GM11168 (cell line): ENCODE data around the gene ANKRD36.
"Not testable (repeated sequence)": the region's sequence is repeated elsewhere in the genome, so short reads cannot be mapped to it uniquely, and the experiment has no call there.

Source experiments
- in situ Hi-C: fragments of 300-500 bp; cut with MboI; formaldehyde crosslinking; loops from one replicate; pipeline ENCODE4 v1.12.0; 2022; ENCODE audit warnings: low sequenced_read_pairs; ENCODE audit not compliant: unreplicated experiment

ANKRD36 gene

GRCh38 chr2:97113050-97113881 is at the start of gene ANKRD36:
ANKRD36 (plus strand) TSS chr2:97113153; CDS start chr2:97113740, 587 bp downstream.
- in situ Hi-C loops = loop anchor here (5.0 kb wide), 1 partner anchor 1121 kb away; the partner anchor contains the start of gene ANKRD36C

GRCh38 chr2:97066030-97066429 is 46.9 kb upstream of the ANKRD36 start:
- in situ Hi-C loops = not testable (repeated sequence)

DNA sequence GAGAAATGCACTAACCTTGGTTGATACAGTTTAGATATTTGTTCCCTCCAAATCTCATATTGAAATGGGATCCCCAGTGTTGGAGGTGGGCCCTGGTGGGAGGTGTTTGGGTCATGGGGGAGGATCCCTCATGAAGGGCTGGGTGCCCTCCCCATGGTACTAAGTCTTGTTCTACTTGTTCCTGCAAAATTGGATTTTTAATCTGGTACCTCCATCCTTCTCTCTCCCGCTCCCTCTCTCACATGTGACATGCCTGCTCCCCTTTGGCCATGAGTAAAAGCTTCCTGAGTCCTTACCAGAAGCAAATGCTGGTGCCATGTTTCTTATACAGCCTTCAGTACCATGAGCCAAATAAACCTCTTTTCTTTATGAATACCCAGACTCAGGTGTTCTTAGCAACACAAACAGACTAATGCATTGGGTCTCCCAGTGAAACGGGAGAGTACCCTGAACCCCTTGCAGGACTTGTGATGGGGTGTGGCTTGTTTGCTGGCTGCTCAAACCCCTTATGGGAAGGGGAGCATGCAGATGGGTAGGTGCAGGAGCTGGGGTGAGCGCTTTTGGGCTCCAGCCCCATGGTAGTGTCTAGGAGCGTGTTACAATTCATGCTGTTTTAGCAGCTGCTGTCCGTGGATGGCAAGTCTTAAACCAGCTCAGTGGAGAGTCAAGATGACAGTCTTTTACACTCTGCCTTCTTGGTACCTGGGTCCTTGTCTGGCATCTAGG is 45.5 kb upstream of the ANKRD36 start:
- in situ Hi-C loops = no loop called here

GRCh38 chr2:97068074-97068473 is 44.9 kb upstream of the ANKRD36 start:
- in situ Hi-C loops = no loop called here

- in situ Hi-C loops = not testable (repeated sequence)
These were observed 44.2 kb upstream of the ANKRD36 start for GRCh38 chr2:97068722-97069121.

- in situ Hi-C loops = not testable (repeated sequence)
These were observed 42.0 kb upstream of the ANKRD36 start for GRCh38 chr2:97070915-97071314.

DNA sequence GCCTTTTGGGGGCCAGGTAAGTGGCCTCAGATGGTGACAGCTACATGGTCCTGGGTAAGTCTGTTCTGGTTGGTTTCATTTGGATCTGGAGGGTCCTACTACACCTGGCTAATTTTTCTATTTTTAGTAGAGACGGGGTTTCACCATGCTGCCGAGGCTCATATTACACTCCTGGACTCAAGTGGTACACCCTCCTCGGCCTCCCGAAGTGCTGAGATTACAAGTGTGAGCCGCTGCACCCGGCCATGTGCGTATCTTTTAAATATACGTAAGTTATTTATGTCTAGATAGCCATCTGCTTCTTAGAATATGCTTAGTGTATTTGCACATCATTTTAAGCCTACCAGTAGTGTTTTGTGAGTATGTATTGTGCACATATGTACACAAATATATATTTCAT is 35.7 kb upstream of the ANKRD36 start:
- in situ Hi-C loops = not testable (repeated sequence)

GRCh38 chr2:97080855-97081254 is 32.1 kb upstream of the ANKRD36 start:
- in situ Hi-C loops = not testable (repeated sequence)

DNA sequence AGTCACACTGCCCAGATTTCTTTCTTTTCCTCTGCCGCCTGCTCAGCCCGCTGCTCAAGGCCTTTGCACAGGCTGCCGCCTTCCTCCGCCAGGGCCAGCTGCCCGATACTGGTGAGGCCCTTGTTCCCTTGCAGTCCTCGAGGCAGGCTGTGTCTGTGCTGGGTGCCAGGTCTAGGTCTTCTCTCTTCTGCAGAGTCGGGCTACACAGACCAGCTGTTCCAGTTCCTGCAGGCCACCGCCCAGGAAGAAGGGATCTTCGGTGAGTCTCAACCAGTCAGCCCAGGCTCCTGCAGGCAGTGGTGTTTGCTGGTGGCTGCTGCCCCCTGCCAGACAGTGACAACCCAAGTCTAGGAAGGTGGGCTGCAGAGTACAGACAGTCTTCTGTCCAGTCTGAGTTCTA is 30.7 kb upstream of the ANKRD36 start:
- in situ Hi-C loops = not testable (repeated sequence)

DNA sequence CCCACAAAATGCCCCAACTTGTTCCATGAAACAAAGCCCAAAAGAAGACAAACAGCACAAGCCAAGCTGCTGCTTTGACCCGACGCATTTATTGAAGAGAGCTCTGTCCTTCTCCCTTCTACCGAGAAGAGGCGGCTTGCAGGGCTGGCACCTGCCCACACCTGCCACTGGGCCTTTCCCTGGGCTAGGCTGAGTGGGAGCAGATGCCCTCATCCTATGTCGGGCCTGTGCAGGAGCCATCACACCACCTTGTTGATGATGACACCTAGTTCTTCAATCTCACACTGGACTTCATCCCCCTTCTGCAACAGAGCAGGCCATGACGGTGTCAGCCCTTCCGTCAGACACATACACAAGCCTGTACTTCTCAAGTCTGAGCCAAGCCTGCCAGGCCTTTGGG is 29.4 kb upstream of the ANKRD36 start:
- in situ Hi-C loops = not testable (repeated sequence)

DNA sequence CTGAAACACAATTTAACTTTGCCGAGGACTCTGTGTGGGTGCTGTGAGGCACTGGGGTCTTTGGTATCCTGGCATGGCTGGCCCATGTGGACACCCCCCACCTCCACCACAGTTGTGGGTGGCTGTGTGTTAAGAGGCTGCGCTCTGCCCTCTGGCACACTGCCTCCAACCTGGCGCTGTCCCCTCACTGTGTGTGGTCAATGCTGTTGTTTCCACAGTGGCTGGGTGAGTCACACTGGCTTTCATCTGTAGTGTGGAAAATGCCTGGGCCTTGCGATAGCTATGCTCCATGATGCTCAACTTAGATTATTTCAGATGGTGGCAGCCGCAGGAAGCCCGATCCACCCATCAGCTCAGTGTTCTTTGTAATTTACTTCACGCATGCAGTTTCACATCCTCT is 27.9 kb upstream of the ANKRD36 start:
- in situ Hi-C loops = not testable (repeated sequence)

GRCh38 chr2:97088706-97089105 is 24.2 kb upstream of the ANKRD36 start:
- in situ Hi-C loops = not testable (repeated sequence)

DNA sequence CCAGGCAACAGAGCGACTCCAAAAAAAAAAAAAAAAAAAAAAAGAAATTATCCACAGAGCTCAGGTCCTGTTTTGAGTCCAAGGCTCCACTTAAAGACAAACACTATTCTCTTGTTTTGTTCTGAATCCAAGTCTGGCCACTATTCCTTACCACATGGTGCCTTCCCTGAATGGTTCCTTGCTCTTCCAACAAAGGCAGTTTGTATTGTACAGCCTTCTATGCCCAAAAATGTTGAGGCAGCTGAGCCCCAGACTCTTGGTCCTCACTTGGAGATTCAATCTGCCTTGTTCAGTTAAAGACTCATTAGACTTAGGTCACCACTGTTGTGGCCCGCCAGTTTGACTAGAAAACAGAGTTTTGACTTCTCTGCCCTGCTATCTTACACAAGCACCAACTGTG is 20.0 kb upstream of the ANKRD36 start:
- in situ Hi-C loops = loop anchor here (5.0 kb wide), 1 partner anchor 1081 kb away; no protein-coding TSS in a partner anchor

GRCh38 chr2:97093983-97094771 is 18.8 kb upstream of the ANKRD36 start:
- in situ Hi-C loops = loop anchor here (5.0 kb wide), 1 partner anchor 1082 kb away; no protein-coding TSS in a partner anchor

- in situ Hi-C loops = loop anchor here (5.0 kb wide), 1 partner anchor 1083 kb away; no protein-coding TSS in a partner anchor
These were observed 18.0 kb upstream of the ANKRD36 start, which contains the start of gene FAHD2B for GRCh38 chr2:97094772-97095611. FAHD2B (minus strand) TSS chr2:97094882; CDS start chr2:97091706, 3,176 bp downstream.

- in situ Hi-C loops = no loop called here
These were observed 17.3 kb upstream of the ANKRD36 start for GRCh38 chr2:97095661-97096060.

GRCh38 chr2:97098786-97099372 is 14.1 kb upstream of the ANKRD36 start:
- in situ Hi-C loops = not testable (repeated sequence)

- in situ Hi-C loops = loop anchor here (10.0 kb wide), 1 partner anchor 92 kb away; no protein-coding TSS in a partner anchor
These were observed 6.1 kb upstream of the ANKRD36 start for GRCh38 chr2:97106878-97107277.

DNA sequence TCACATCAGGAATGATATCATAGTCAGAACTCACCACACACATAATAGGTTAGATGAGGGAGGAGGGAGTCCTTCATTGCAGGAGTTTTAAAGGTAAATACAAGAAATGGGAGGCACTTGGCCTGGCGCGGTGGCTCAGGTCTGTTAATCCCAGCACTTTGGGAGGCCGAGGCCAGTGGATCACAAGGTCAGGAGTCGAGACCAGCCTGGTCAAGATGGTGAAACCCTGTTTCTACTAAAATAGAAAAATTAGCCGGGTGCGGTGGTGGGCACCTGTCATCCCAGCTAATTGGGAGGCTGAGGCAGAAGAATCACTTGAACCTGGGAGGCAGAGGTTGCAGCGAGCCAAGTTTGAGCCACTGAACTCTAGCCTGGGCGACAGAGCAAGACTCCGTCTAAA is 1.7 kb upstream of the ANKRD36 start:
- in situ Hi-C loops = loop anchor here (5.0 kb wide), 1 partner anchor 1119 kb away; the partner anchor contains the start of gene ANKRD36C
